Activated CD8-positive, alpha-beta memory T cell treated with anti-CD3 and anti-CD28 coated beads, Interleukin-2, amount 50 U/mL, for 1 hour (primary cell): Measurements from ENCODE around the gene LIPI.
"Not testable (repeated sequence)": the region's sequence is repeated elsewhere in the genome, so short reads cannot be mapped to it uniquely, and the experiment has no call there.

Source experiments
- DNase-seq: peaks from one replicate; pipeline ENCODE4 v3.0.0-alpha.2; 2020; ENCODE audit errors: extremely low read depth

The LIPI gene

GRCh38 chr21:14073615-14074014 lies 137.1 kb downstream of the LIPI start:
- DNase-seq = no peak

- DNase-seq = no peak
Measured at GRCh38 chr21:14072761-14073535, 137.8 kb downstream of the LIPI start.

- DNase-seq = no peak
Measured at GRCh38 chr21:14071902-14072734, 138.6 kb downstream of the LIPI start.

GRCh38 chr21:14070968-14071367 lies 139.8 kb downstream of the LIPI start:
- no peak for DNase-seq

- no peak for DNase-seq
Measured at GRCh38 chr21:14070049-14070893, 140.5 kb downstream of the LIPI start.

- DNase-seq = no peak
Measured at GRCh38 chr21:14064296-14064645, 146.5 kb downstream of the LIPI start.

- DNase-seq = not testable (repeated sequence)
Measured at GRCh38 chr21:14063620-14064295, 147.0 kb downstream of the LIPI start.

GRCh38 chr21:14062684-14063083 lies 148.1 kb downstream of the LIPI start:
- DNase-seq = not testable (repeated sequence)

- DNase-seq = not testable (repeated sequence)
Measured at GRCh38 chr21:14061820-14062219, 148.9 kb downstream of the LIPI start.

GRCh38 chr21:14058995-14059627 lies 151.6 kb downstream of the LIPI start:
- DNase-seq = not testable (repeated sequence)
